A549 (cell line): ENCODE measurements around the gene DNAH17. TPM values are rescaled to one million over a fixed set of nuclear protein-coding genes. Genes with fewer than 3 reads are reported as not detected.

ENCODE experiments used
- ATAC-seq, 2 experiments: fragments of 200-7000 bp in 1 of 2; fragments of >200 bp in 1 of 2; cut with Nextera tagmentation in 1 of 2; cut with Tn5 transposase in 1 of 2; 3 replicates each; pipeline versions ENCODE4 v1.8.0 to v1.9.1; 2018 to 2020; ENCODE audit warnings: mild to moderate bottlenecking in 1 of 2, moderate library complexity in 1 of 2
- CTCF ChIA-PET: fragments of 300-600 bp; sonication (Branson Sonifier 250); formaldehyde crosslinking; extraction: SDS; loops from one replicate; lab custom pipeline; 2021; ENCODE audit warnings: antibody characterized with exemption, inconsistent platforms; lab: Yijun Ruan, JAX
- POLR2A ChIA-PET: fragments of 350-600 bp; formaldehyde crosslinking; extraction: SDS; loops from one replicate; lab custom pipeline; 2021; ENCODE audit warnings: antibody characterized with exemption, inconsistent platforms; lab: Yijun Ruan, JAX
- DNase-seq, 2 experiments: peaks; one replicate each; pipeline versions ENCODE4 v3.0.0 to v3.0.0-alpha.2; 2011 to 2016; ENCODE audit warnings: low read depth in 1 of 2, low spot score in 1 of 2
- FAIRE-seq: peaks from 2 replicates; lab custom pipeline; 2011; peaks lifted over from hg19 to GRCh38; lab: Jason Lieb, UNC
- H3K27ac ChIP-seq, 2 experiments: fragments of >200 bp; sonication (Bioruptor Twin); formaldehyde crosslinking; 3 replicates each; pipeline ENCODE4 v1.5.1; 2016 to 2017
- H3K4me1 ChIP-seq: fragments of >200 bp; sonication (Bioruptor Twin); formaldehyde crosslinking; 3 replicates; pipeline ENCODE4 v1.6.1; 2016
- H3K4me2 ChIP-seq: fragments of >200 bp; sonication (Bioruptor Twin); formaldehyde crosslinking; 3 replicates; pipeline ENCODE4 v1.6.1; 2016
- H3K4me3 ChIP-seq: fragments of >200 bp; sonication (Bioruptor Twin); formaldehyde crosslinking; 3 replicates; pipeline ENCODE4 v1.5.1; 2016
- H3K9me3 ChIP-seq: fragments of >200 bp; sonication (Bioruptor Twin); formaldehyde crosslinking; 3 replicates; pipeline ENCODE4 v1.6.1; 2016
- BHLHE40 ChIP-seq: IDR thresholded peaks from 2 replicates; pipeline ENCODE4 v1.6.1; 2012; ENCODE audit warnings: low read depth, low read length, inconsistent platforms
- CHD2 ChIP-seq: fragments of 150-350 bp; IDR thresholded peaks from 2 replicates; pipeline ENCODE4 v1.6.1; 2014; ENCODE audit warnings: low read length; ENCODE audit not compliant: partially characterized antibody
- EHMT2 ChIP-seq: fragments of 200-600 bp; sonication (generic); IDR thresholded peaks from 2 replicates; pipeline ENCODE4 v1.6.1; 2016; ENCODE audit warnings: antibody characterized with exemption, low read depth, mild to moderate bottlenecking, moderate library complexity
- ESRRA ChIP-seq: fragments of 150-350 bp; IDR thresholded peaks from 2 replicates; pipeline ENCODE4 v1.6.1; 2014; ENCODE audit warnings: mild to moderate bottlenecking, low read length, borderline replicate concordance
- FOSB ChIP-seq: fragments of 250-450 bp; sonication (Bioruptor Pico); IDR thresholded peaks from 2 replicates; pipeline ENCODE4 v1.5.0; 2020; ENCODE audit warnings: mild to moderate bottlenecking, moderate library complexity
- FOSL2 ChIP-seq, 2 experiments: fragments of 450-650 bp in 1 of 2; fragments of >200 bp in 1 of 2; sonication (Bioruptor Twin) in 1 of 2; formaldehyde crosslinking; IDR thresholded peaks; 2 replicates each; pipeline versions ENCODE4 v1.5.0 to v1.6.1; 2016 to 2020; ENCODE audit warnings: mild to moderate bottlenecking in 1 of 2, moderate library complexity in 1 of 2
- FOXS1 ChIP-seq: fragments of 250-450 bp; sonication (Bioruptor Pico); IDR thresholded peaks from 2 replicates; pipeline ENCODE4 v1.5.0; 2020; ENCODE audit warnings: mild to moderate bottlenecking, moderate library complexity
- GATA3 ChIP-seq: IDR thresholded peaks from 2 replicates; pipeline ENCODE4 v1.6.1; 2012; ENCODE audit warnings: borderline replicate concordance
- HOXB5 ChIP-seq: fragments of 250-450 bp; sonication (Bioruptor Pico); IDR thresholded peaks from 2 replicates; pipeline ENCODE4 v1.5.0; 2020; ENCODE audit warnings: mild to moderate bottlenecking, moderate library complexity
- JUN ChIP-seq, 2 experiments: fragments of >200 bp; sonication (Bioruptor Twin); formaldehyde crosslinking; IDR thresholded peaks; 2 replicates in 1 of 2; 3 replicates in 1 of 2; pipeline ENCODE4 v1.6.1; 2016 to 2017
- MAZ ChIP-seq: fragments of 150-350 bp; IDR thresholded peaks from 2 replicates; pipeline ENCODE4 v1.6.1; 2014; ENCODE audit warnings: antibody characterized with exemption, low read depth, low read length, borderline replicate concordance
- RARB ChIP-seq: fragments of 250-450 bp; sonication (Bioruptor Pico); IDR thresholded peaks from 2 replicates; pipeline ENCODE4 v1.8.0; 2021; ENCODE audit warnings: mild to moderate bottlenecking, moderate library complexity
- RCOR1 ChIP-seq: fragments of 150-350 bp; IDR thresholded peaks from 2 replicates; pipeline ENCODE4 v1.6.1; 2014; ENCODE audit warnings: antibody characterized with exemption, low read length, low read depth
- ZC3H11A ChIP-seq: fragments of 450-650 bp; IDR thresholded peaks from 2 replicates; pipeline ENCODE4 v1.6.1; 2014; ENCODE audit warnings: antibody characterized with exemption, mild to moderate bottlenecking
- ZNF302 ChIP-seq: fragments of 250-450 bp; sonication (Bioruptor Pico); IDR thresholded peaks from 2 replicates; pipeline ENCODE4 v1.9.0; 2021; ENCODE audit warnings: inconsistent platforms, mild to moderate bottlenecking, moderate library complexity
- WGBS: methylation state at CpG from one replicate; pipeline ENCODE4 v1.1.6; 2017; ENCODE audit errors: missing lambda C conversion rate; 5-methylcytosine and 5-hydroxymethylcytosine counted together
- polyA plus RNA-seq, 4 experiments: library from polyadenylated mRNA; depleted of rRNA in 3 of 4; stranded (reverse); fragments of >200 nt; fragmentation: RNase III in 1 of 4; extraction: RNeasy Plus Mini Kit Qiagen cat#74134 plus additional on column Dnase treatment in 1 of 4; gene quantifications; 2 replicates in 3 of 4; 3 replicates in 1 of 4; pipeline ENCODE4 v1.2.3, GENCODE V29; 2011 to 2017
- TF ChIP-seq, protein P1 (sequence below): fragments of 200-600 bp; sonication (generic); IDR thresholded peaks from 2 replicates; pipeline ENCODE4 v1.6.1; 2016; ENCODE audit warnings: antibody characterized with exemption, mild to moderate bottlenecking, moderate library complexity
- TF ChIP-seq, protein P2 (sequence below): fragments of >200 bp; sonication (Bioruptor Twin); formaldehyde crosslinking; IDR thresholded peaks from 3 replicates; pipeline ENCODE4 v1.5.1; 2016
- TF ChIP-seq, protein P3 (sequence below): IDR thresholded peaks from 2 replicates; pipeline ENCODE4 v1.6.1; 2012
- TF ChIP-seq, protein P4 (sequence below): fragments of 450-650 bp; IDR thresholded peaks from 2 replicates; pipeline ENCODE4 v1.6.1; 2014; ENCODE audit warnings: antibody characterized with exemption

Gene DNAH17
- polyA plus RNA-seq, 2 of the 4 experiments (the other 2 are of a cell fraction): 0.21 to 0.26 TPM

DNA sequence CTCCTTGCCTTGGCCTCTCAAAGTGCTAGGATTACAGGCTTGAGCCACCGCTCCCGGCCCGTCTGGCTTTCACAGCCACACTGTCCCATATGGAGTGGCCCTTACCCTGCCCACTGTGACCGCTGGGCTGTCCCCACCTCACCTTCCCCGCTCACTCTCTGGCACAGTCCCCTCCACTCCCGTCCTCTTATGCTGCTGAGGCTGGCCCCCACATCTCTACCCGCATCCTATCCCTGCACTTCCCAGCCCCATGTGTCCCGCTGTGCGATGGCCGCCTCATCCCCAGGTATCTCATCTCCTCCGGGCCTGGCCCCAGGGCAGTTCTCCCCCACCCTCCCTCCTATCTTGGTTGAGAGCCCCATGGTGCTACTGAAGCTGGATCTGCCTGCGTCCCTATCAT, 105.6 kb downstream of the DNAH17 start:
- DNase-seq (no peak), FAIRE-seq (no peak), ATAC-seq (no peak; a peak in 1 of 6 replicates)
- WGBS: 96% methylated on average over 12 of the region's 12 CpGs
- ChIA-PET CTCF (interaction anchor here (0.5 to 1.7 kb wide), 4 partner anchors 26 to 237 kb away, joined by 3 to 6 read pairs (median 4); no protein-coding TSS in a partner anchor), POLR2A (no interaction called here)
- no peak overlapping the region for H3K4me2 ChIP-seq
- H3K4me1 ChIP-seq: no peaks in the 10 kb centered on the region
- no peak overlapping the region for H3K4me3 ChIP-seq
- TF ChIP-seq, protein P1, sequence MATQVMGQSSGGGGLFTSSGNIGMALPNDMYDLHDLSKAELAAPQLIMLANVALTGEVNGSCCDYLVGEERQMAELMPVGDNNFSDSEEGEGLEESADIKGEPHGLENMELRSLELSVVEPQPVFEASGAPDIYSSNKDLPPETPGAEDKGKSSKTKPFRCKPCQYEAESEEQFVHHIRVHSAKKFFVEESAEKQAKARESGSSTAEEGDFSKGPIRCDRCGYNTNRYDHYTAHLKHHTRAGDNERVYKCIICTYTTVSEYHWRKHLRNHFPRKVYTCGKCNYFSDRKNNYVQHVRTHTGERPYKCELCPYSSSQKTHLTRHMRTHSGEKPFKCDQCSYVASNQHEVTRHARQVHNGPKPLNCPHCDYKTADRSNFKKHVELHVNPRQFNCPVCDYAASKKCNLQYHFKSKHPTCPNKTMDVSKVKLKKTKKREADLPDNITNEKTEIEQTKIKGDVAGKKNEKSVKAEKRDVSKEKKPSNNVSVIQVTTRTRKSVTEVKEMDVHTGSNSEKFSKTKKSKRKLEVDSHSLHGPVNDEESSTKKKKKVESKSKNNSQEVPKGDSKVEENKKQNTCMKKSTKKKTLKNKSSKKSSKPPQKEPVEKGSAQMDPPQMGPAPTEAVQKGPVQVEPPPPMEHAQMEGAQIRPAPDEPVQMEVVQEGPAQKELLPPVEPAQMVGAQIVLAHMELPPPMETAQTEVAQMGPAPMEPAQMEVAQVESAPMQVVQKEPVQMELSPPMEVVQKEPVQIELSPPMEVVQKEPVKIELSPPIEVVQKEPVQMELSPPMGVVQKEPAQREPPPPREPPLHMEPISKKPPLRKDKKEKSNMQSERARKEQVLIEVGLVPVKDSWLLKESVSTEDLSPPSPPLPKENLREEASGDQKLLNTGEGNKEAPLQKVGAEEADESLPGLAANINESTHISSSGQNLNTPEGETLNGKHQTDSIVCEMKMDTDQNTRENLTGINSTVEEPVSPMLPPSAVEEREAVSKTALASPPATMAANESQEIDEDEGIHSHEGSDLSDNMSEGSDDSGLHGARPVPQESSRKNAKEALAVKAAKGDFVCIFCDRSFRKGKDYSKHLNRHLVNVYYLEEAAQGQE: no peak
- TF ChIP-seq ZNF302 (no peak), EHMT2 (no peak), JUN (IDR thresholded peaks at IDR 0.05) (no peak), MAZ (no peak), BHLHE40 (no peak), RARB (CRISPR knock-in tag) (no peak), CHD2 (no peak)
- H3K27ac ChIP-seq: no peak overlapping the region
- peaks cover 3% of the 10 kb centered on the region; the same call in 1 of the 3 replicates for H3K9me3 ChIP-seq

DNA sequence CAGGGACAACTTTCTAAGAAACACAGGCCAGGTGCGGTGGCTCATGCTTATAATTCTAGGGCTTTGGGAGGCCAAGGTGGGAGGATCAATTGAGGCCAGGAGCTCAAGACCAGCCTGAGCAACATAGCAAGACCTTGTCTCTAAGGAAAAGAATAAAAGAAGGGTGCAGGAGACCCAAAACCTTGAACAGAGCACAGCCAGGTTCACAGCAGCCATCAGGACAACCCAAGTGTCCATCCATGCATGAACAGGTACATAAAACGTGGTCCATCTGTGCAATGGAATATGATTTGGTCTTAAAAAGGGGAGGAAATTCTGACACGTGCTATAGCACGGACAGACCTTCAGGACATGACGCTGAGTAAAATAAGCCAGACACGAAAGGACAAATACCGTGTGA, 107.8 kb downstream of the DNAH17 start:
- Histone ChIP-seq H3K27ac (no peak overlapping the region), H3K4me3 (no peak overlapping the region), H3K9me3 (peaks cover 3% of the 10 kb centered on the region; the same call in 1 of the 3 replicates), H3K4me2 (no peak overlapping the region), H3K4me1 (no peaks in the 10 kb centered on the region)
- CTCF ChIA-PET: no interaction called here
- DNase-seq (no peak), ATAC-seq (no peak), FAIRE-seq (no peak)
- POLR2A ChIA-PET: no interaction called here
- whole genome bisulfite sequencing: 86% methylated on average over 7 of the region's 7 CpGs
- TF ChIP-seq, protein P2, sequence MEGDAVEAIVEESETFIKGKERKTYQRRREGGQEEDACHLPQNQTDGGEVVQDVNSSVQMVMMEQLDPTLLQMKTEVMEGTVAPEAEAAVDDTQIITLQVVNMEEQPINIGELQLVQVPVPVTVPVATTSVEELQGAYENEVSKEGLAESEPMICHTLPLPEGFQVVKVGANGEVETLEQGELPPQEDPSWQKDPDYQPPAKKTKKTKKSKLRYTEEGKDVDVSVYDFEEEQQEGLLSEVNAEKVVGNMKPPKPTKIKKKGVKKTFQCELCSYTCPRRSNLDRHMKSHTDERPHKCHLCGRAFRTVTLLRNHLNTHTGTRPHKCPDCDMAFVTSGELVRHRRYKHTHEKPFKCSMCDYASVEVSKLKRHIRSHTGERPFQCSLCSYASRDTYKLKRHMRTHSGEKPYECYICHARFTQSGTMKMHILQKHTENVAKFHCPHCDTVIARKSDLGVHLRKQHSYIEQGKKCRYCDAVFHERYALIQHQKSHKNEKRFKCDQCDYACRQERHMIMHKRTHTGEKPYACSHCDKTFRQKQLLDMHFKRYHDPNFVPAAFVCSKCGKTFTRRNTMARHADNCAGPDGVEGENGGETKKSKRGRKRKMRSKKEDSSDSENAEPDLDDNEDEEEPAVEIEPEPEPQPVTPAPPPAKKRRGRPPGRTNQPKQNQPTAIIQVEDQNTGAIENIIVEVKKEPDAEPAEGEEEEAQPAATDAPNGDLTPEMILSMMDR: no peak
- TF ChIP-seq FOXS1 (CRISPR knock-in tag) (no peak), BHLHE40 (no peak), RCOR1 (no peak), HOXB5 (no peak), ZC3H11A (no peak), GATA3 (no peak)
- TF ChIP-seq, protein P3, sequence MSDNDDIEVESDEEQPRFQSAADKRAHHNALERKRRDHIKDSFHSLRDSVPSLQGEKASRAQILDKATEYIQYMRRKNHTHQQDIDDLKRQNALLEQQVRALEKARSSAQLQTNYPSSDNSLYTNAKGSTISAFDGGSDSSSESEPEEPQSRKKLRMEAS: no peak

DNA sequence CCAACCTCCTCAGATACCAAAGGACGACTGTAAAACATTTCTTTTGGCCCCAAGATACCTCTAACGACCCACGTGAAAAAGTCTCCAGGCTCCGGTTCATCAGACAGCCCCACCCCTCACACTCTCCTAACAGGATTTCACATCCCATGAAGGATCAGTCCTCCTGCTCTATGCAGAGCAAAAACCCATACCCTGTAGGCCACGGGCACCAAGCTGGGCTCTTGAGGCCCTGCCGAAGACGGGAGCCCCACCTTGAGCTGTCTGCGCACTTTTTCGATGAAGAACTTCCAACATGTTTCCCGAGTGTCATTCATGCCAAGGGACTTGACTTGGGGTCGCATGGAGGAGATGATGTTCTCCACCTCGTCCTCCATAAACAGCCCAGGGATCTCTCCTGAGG, 108.8 kb downstream of the DNAH17 start:
- CTCF ChIA-PET: interaction anchor here (0.6 kb wide), 2 partner anchors 23 to 166 kb away, joined by 3 to 5 read pairs; no protein-coding TSS in a partner anchor
- TF ChIP-seq FOSL2 (IDR thresholded peaks at IDR 0.05) (no peak), FOSL2 (CRISPR knock-in tag; IDR thresholded peaks at IDR 0.05) (no peak), FOSB (CRISPR knock-in tag) (no peak), ESRRA (no peak)
- TF ChIP-seq, protein P4, sequence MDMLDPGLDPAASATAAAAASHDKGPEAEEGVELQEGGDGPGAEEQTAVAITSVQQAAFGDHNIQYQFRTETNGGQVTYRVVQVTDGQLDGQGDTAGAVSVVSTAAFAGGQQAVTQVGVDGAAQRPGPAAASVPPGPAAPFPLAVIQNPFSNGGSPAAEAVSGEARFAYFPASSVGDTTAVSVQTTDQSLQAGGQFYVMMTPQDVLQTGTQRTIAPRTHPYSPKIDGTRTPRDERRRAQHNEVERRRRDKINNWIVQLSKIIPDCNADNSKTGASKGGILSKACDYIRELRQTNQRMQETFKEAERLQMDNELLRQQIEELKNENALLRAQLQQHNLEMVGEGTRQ: no peak
- Histone ChIP-seq H3K4me3 (no peak overlapping the region), H3K9me3 (peaks cover 3% of the 10 kb centered on the region; the same call in 1 of the 3 replicates), H3K27ac (no peak overlapping the region), H3K4me1 (no peaks in the 10 kb centered on the region), H3K4me2 (no peak overlapping the region)
- 69% methylated on average over 12 of the region's 12 CpGs for WGBS
- POLR2A ChIA-PET: no interaction called here
- no peak for ATAC-seq
- DNase-seq: no peak
- no peak for FAIRE-seq
